IMR-90 (cell line): ENCODE data around the gene SMTN. TPM values are rescaled to one million over a fixed set of nuclear protein-coding genes. Genes with fewer than 3 reads are reported as not detected.

Experiments used
- ATAC-seq: fragments of 200-7000 bp; cut with Tn5 transposase; 2 replicates; pipeline ENCODE4 v1.9.1; 2020; ENCODE audit warnings: low read depth, mild to moderate bottlenecking, moderate library complexity
- BruUV-seq: library from RNA; stranded (reverse); fragments of 400-500 nt; replicated peaks from 2 replicates; lab custom pipeline; 2021; lab: Mats Ljungman, UMichigan
- CTCF ChIA-PET: fragments of 300-600 bp; formaldehyde crosslinking; extraction: SDS; loops from one replicate; lab custom pipeline; 2021; ENCODE audit warnings: antibody characterized with exemption; lab: Yijun Ruan, JAX
- POLR2A ChIA-PET: fragments of 300-600 bp; sonication (Branson Sonifier 250); formaldehyde crosslinking; loops from one replicate; lab custom pipeline; 2022; ENCODE audit warnings: antibody characterized with exemption; ENCODE audit not compliant: unreplicated experiment; lab: Charles Lee
- DNase-seq: peaks from one replicate; pipeline ENCODE4 v3.0.0; 2013
- H2AFZ ChIP-seq: replicated peaks from 2 replicates; pipeline ENCODE3; 2013; ENCODE audit warnings: low read length, mild to moderate bottlenecking; ENCODE audit not compliant: poor library complexity
- H2AK5ac ChIP-seq: 2 replicates; pipeline ENCODE4 v1.6.1; 2013; ENCODE audit warnings: low read depth, low read length, inconsistent platforms
- H2AK9ac ChIP-seq: replicated peaks from 2 replicates; pipeline ENCODE3; 2013; ENCODE audit warnings: mild to moderate bottlenecking, low read depth, low read length, moderate library complexity; ENCODE audit not compliant: poor library complexity
- H2BK120ac ChIP-seq: 2 replicates; pipeline ENCODE4 v1.6.1; 2013; ENCODE audit warnings: low read depth, low read length, inconsistent platforms
- H2BK15ac ChIP-seq: 3 replicates; pipeline ENCODE4 v1.6.1; 2013; ENCODE audit warnings: low read depth, low read length, inconsistent platforms
- H2BK20ac ChIP-seq: 2 replicates; pipeline ENCODE4 v1.6.1; 2013; ENCODE audit warnings: low read depth, mild to moderate bottlenecking, inconsistent platforms, low read length, moderate library complexity
- H2BK5ac ChIP-seq: 2 replicates; pipeline ENCODE4 v1.6.1; 2013; ENCODE audit warnings: mild to moderate bottlenecking, low read depth, low read length, inconsistent platforms; ENCODE audit not compliant: poor library complexity, severe bottlenecking
- H3K14ac ChIP-seq: replicated peaks from 2 replicates; pipeline ENCODE4 v1.6.1; 2013; ENCODE audit warnings: low read depth, low read length, inconsistent platforms
- H3K18ac ChIP-seq: 2 replicates; pipeline ENCODE4 v1.6.1; 2013; ENCODE audit warnings: low read depth, low read length, control low read depth
- H3K23ac ChIP-seq: 2 replicates; pipeline ENCODE4 v1.6.1; 2013; ENCODE audit warnings: low read depth, low read length, inconsistent platforms
- H3K27ac ChIP-seq: 2 replicates; pipeline ENCODE4 v1.5.1; 2013; ENCODE audit warnings: mild to moderate bottlenecking, control low read depth, low read length; ENCODE audit not compliant: insufficient read depth
- H3K27me3 ChIP-seq: 2 replicates; pipeline ENCODE4 v1.6.1; 2013; ENCODE audit warnings: low read length; ENCODE audit not compliant: control insufficient read depth, insufficient read depth
- H3K36me3 ChIP-seq: 2 replicates; pipeline ENCODE4 v1.6.1; 2013; ENCODE audit warnings: low read length, mixed read lengths; ENCODE audit not compliant: control insufficient read depth, insufficient read depth
- H3K4ac ChIP-seq: 2 replicates; pipeline ENCODE4 v1.6.1; 2013; ENCODE audit warnings: low read depth, low read length, inconsistent platforms
- H3K4me1 ChIP-seq: 2 replicates; pipeline ENCODE4 v1.6.1; 2013; ENCODE audit warnings: low read length, mixed read lengths; ENCODE audit not compliant: control insufficient read depth, insufficient read depth
- H3K4me2 ChIP-seq: 2 replicates; pipeline ENCODE4 v1.6.1; 2013; ENCODE audit warnings: low read depth, mild to moderate bottlenecking, control low read depth, low read length, moderate library complexity
- H3K4me3 ChIP-seq: 2 replicates; pipeline ENCODE4 v1.5.1; 2013; ENCODE audit warnings: low read depth, mild to moderate bottlenecking, control low read depth, low read length, moderate library complexity; ENCODE audit not compliant: insufficient read depth
- H3K56ac ChIP-seq: 2 replicates; pipeline ENCODE4 v1.6.1; 2013; ENCODE audit warnings: low read length, inconsistent platforms; ENCODE audit not compliant: insufficient read depth; ENCODE audit errors: extremely low read depth
- H3K79me1 ChIP-seq, 2 experiments: 2 replicates each; pipeline ENCODE4 v1.6.1; 2013; ENCODE audit warnings: low read length in 2 of 2, inconsistent platforms in 1 of 2, low read depth in 1 of 2
- H3K9ac ChIP-seq: 2 replicates; pipeline ENCODE4 v1.6.1; 2013; ENCODE audit warnings: low read depth, low read length, control low read depth
- H3K9me1 ChIP-seq: 2 replicates; pipeline ENCODE4 v1.6.1; 2013; ENCODE audit warnings: low read length, inconsistent platforms; ENCODE audit not compliant: insufficient read depth
- H3K9me3 ChIP-seq: 2 replicates; pipeline ENCODE4 v1.6.1; 2013; ENCODE audit warnings: low read length; ENCODE audit not compliant: control insufficient read depth, insufficient read depth
- H4K20me1 ChIP-seq: 2 replicates; pipeline ENCODE4 v1.6.1; 2013; ENCODE audit warnings: low read length, inconsistent platforms; ENCODE audit not compliant: insufficient read depth
- H4K5ac ChIP-seq: 2 replicates; pipeline ENCODE4 v1.6.1; 2013; ENCODE audit warnings: mild to moderate bottlenecking, low read depth, low read length, control low read depth
- H4K8ac ChIP-seq, 2 experiments: 2 replicates each; pipeline ENCODE4 v1.6.1; 2013; ENCODE audit warnings: low read depth in 2 of 2, low read length in 2 of 2, control low read depth in 1 of 2, inconsistent platforms in 1 of 2
- H4K91ac ChIP-seq: 2 replicates; pipeline ENCODE4 v1.6.1; 2013; ENCODE audit warnings: low read depth, low read length, inconsistent platforms; ENCODE audit not compliant: insufficient read depth
- BHLHE40 ChIP-seq: fragments of 150-350 bp; IDR thresholded peaks from 2 replicates; pipeline ENCODE4 v1.6.1; 2016; ENCODE audit warnings: mild to moderate bottlenecking, low read depth, low read length
- CEBPB ChIP-seq: IDR thresholded peaks from 2 replicates; pipeline ENCODE4 v1.6.1; 2012; ENCODE audit warnings: low read depth, low read length, improper control_type of control experiment
- CHD1 ChIP-seq: IDR thresholded peaks from 2 replicates; pipeline ENCODE4 v1.6.1; 2012; ENCODE audit warnings: low read depth, low read length, improper control_type of control experiment
- ELK1 ChIP-seq: fragments of 150-350 bp; IDR thresholded peaks from 2 replicates; pipeline ENCODE4 v1.6.1; 2016; ENCODE audit warnings: low read depth, mild to moderate bottlenecking, low read length, moderate library complexity, borderline replicate concordance
- FOS ChIP-seq: fragments of 150-350 bp; IDR thresholded peaks from 2 replicates; pipeline ENCODE4 v1.6.1; 2016; ENCODE audit warnings: low read depth, low read length
- MAFK ChIP-seq: IDR thresholded peaks from 2 replicates; pipeline ENCODE4 v1.6.1; 2012; ENCODE audit warnings: low read depth, low read length, improper control_type of control experiment
- MAZ ChIP-seq: IDR thresholded peaks from 2 replicates; pipeline ENCODE4 v1.6.1; 2012; ENCODE audit warnings: low read depth, mild to moderate bottlenecking, low read length, improper control_type of control experiment, moderate library complexity, borderline replicate concordance
- NFE2L2 ChIP-seq: fragments of 150-350 bp; IDR thresholded peaks from 2 replicates; pipeline ENCODE4 v1.6.1; 2016; ENCODE audit warnings: low read depth, mild to moderate bottlenecking, low read length
- RFX5 ChIP-seq: IDR thresholded peaks from 2 replicates; pipeline ENCODE4 v1.8.0; 2012; ENCODE audit warnings: low read depth, mild to moderate bottlenecking, low read length, moderate library complexity
- SMC3 ChIP-seq: fragments of 150-350 bp; IDR thresholded peaks from 2 replicates; pipeline ENCODE4 v1.6.1; 2016; ENCODE audit warnings: low read depth, mild to moderate bottlenecking, antibody characterized with exemption, low read length, moderate library complexity
- USF2 ChIP-seq: fragments of 150-350 bp; IDR thresholded peaks from 2 replicates; pipeline ENCODE4 v1.6.1; 2017; ENCODE audit warnings: mild to moderate bottlenecking, antibody characterized with exemption, low read length, low read depth
- WGBS, 2 experiments: methylation state at CpG; one replicate each; pipeline versions ENCODE4 v1.1.5 to v1.1.7; 2013; ENCODE audit warnings: missing lambda C conversion rate in 2 of 2; ENCODE audit not compliant: insufficient read length in 1 of 2; ENCODE audit errors: extremely low coverage in 2 of 2; 5-methylcytosine and 5-hydroxymethylcytosine counted together
- dilution Hi-C: fragments of 300-500 bp; cut with HindIII; formaldehyde crosslinking; loops from one replicate; pipeline ENCODE4 v1.14.3; 2018; ENCODE audit warnings: low sequenced_read_pairs; ENCODE audit not compliant: unreplicated experiment
- in situ Hi-C: fragments of 300-500 bp; cut with MboI; formaldehyde crosslinking; loops from 3 replicates; pipeline ENCODE4 v1.14.3; 2019; ENCODE audit warnings: low sequenced_read_pairs, inconsistent platforms, mixed read lengths
- intact Hi-C: fragments of 100-400 bp; cut with micrococcal nuclease; formaldehyde crosslinking; loops from 2 replicates; pipeline ENCODE4 v1.10.0; 2022
- polyA plus RNA-seq, 3 experiments: library from polyadenylated mRNA; depleted of rRNA; stranded (reverse); fragments of >200 nt; gene quantifications; 2 replicates each; pipeline ENCODE4 v1.2.3, GENCODE V29; 2012; ENCODE audit warnings: low replicate concordance in 1 of 3
- total RNA-seq: library from RNA; depleted of rRNA; stranded (reverse); fragments of >200 nt; gene quantifications from 2 replicates; pipeline ENCODE4 v1.2.3, GENCODE V29; 2012

The SMTN gene
- total and polyA plus RNA-seq, 2 of the 4 experiments (the other 2 are of a cell fraction): 53.6 to 63.7 TPM

- Histone ChIP-seq H4K5ac (no peak overlapping the region), H3K4me2 (no peak overlapping the region), H3K14ac (no peak overlapping the region), H2BK15ac (no peak overlapping the region), H3K9me3 (no peaks in the 10 kb centered on the region), H3K36me3 (peaks cover 7% of the 10 kb centered on the region; the same call in 1 of the 2 replicates), H2AFZ (peak overlapping the region; percentile 14), H3K79me1 (peaks cover 15 to 38% of the 10 kb centered on the region in 2 experiments), H2BK5ac (no peak overlapping the region), H3K56ac (no peak overlapping the region), H2BK120ac (no peak overlapping the region), H3K23ac (no peak overlapping the region), H2BK20ac (no peak overlapping the region), H3K27ac (no peak overlapping the region), H3K9ac (no peak overlapping the region), H3K9me1 (peaks cover 18% of the 10 kb centered on the region), H3K18ac (no peak overlapping the region), H4K91ac (no peak overlapping the region), H3K4ac (no peak overlapping the region), H4K8ac (no peak overlapping the region), H3K4me3 (no peak overlapping the region), H2AK5ac (peak overlapping the region; percentile 64; the same call in 1 of the 2 replicates), H3K4me1 (peaks cover 20% of the 10 kb centered on the region), H3K27me3 (no peaks in the 10 kb centered on the region), H2AK9ac (peak overlapping the region; percentile 72), H4K20me1 (no peaks in the 10 kb centered on the region; the same call in 1 of the 2 replicates)
- ChIA-PET POLR2A (no interaction called here), CTCF (no interaction called here)
- intact Hi-C loops (no loop called here), in situ Hi-C loops (no loop called here), dilution Hi-C loops (no loop called here)
- BruUV-seq: no TSS peak
- no peak for DNase-seq
- 78% methylated on average over 6 of the region's 12 CpGs; no CpG with 5 or more reads in 1 of the 2 experiments for WGBS, 2 experiments
- TF ChIP-seq MAZ (no peak), SMC3 (no peak), ELK1 (no peak), NFE2L2 (no peak), RFX5 (no peak), BHLHE40 (no peak), FOS (no peak), CEBPB (no peak), CHD1 (no peak), USF2 (no peak), MAFK (no peak)
- ATAC-seq: no peak
Measured at GRCh38 chr22:31079095-31079642, 1.9 kb upstream of the SMTN start.
